Ascending aorta (tissue), 2 donors: ENCODE measurements around the gene CLCN7. TPM values are rescaled to one million over a fixed set of nuclear protein-coding genes. Genes with fewer than 3 reads are reported as not detected.

ENCODE experiments used
- DNase-seq, 2 donors: peaks; one replicate each; pipeline ENCODE4 v3.0.0-alpha.2; 2019; ENCODE audit warnings: low spot score in 2 of 2
- H3K27ac ChIP-seq, 2 donors: fragments of 200-600 bp; sonication (generic); one replicate each; pipeline ENCODE4 v1.5.1; 2016 to 2017; ENCODE audit warnings: mild to moderate bottlenecking in 1 of 2
- H3K27me3 ChIP-seq: fragments of 200-600 bp; sonication (generic); one replicate; pipeline ENCODE4 v1.5.1; 2017
- H3K36me3 ChIP-seq, 2 donors: fragments of 200-600 bp; sonication (generic); one replicate each; pipeline ENCODE4 v1.5.1; 2016
- H3K4me1 ChIP-seq, 2 donors: fragments of 200-600 bp; sonication (generic); one replicate each; pipeline ENCODE4 v1.5.1; 2016 to 2017; ENCODE audit warnings: mild to moderate bottlenecking in 1 of 2
- H3K4me3 ChIP-seq, 2 donors: fragments of 200-600 bp; sonication (generic); one replicate each; pipeline ENCODE4 v1.5.1; 2016 to 2017; ENCODE audit warnings: mild to moderate bottlenecking in 1 of 2
- H3K9me3 ChIP-seq, 2 donors: fragments of 200-600 bp; sonication (generic); one replicate each; pipeline ENCODE4 v1.5.1; 2016
- CTCF ChIP-seq, 3 experiments: fragments of 200-600 bp in 2 of 3; fragments of 450-650 bp in 1 of 3; sonication (generic) in 2 of 3; IDR thresholded peaks; one replicate each; pipeline ENCODE4 v1.5.1; 2016 to 2019; ENCODE audit warnings: antibody characterized with exemption in 3 of 3, mild to moderate bottlenecking in 1 of 3, moderate library complexity in 1 of 3
- intact Hi-C: fragments of 100-400 bp; cut with DNase I; formaldehyde crosslinking; loops from one replicate; pipeline ENCODE4 v1.15.1; 2023
- total RNA-seq: library from RNA; depleted of rRNA; stranded (reverse); fragments of >200 nt; gene quantifications from one replicate; pipeline ENCODE4 v1.1.0, GENCODE V29; 2016

The CLCN7 gene
- total RNA-seq, 1 donor from 2014 or later = 108 TPM

DNA sequence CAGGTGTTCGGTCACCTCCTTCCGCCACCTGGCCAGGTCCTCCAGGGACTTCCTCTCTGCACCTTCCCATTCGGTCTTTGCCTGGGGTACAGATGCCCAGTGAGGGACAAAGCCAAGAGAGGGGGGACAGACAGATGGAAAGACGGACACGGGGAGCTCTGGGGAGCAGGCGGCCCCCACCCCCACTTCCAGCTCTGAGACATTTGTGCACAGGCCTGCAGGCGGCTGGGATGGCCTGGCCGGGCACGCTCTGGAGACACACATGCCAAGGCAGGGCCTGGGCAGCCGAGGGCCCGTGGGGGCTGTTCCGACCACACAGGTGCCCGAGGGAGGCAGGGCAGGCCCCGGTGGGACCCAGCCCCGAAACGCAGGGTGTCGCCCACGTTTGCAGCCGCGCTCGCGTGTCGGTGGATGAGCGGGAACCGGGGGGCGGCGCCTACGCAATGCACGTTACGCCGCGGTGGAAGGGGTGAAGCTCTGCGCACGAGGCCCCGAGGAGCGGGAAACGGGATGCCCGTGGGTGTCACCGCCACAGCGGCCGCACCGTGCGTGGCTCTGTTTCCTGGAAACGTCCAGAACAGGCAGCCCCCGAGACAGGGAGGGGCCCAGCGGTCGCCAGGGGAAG, 38.0 kb downstream of the CLCN7 start:
- intact Hi-C loops = no loop called here
- Histone ChIP-seq H3K4me3 (no peak overlapping the region), H3K27me3 (no peaks in the 10 kb centered on the region), H3K27ac (no peak overlapping the region), H3K36me3 (no peaks in the 10 kb centered on the region), H3K4me1 (no peaks in the 10 kb centered on the region), H3K9me3 (no peaks in the 10 kb centered on the region)
- no peak for TF ChIP-seq CTCF (IDR thresholded peaks at IDR 0.05)
- no peak for DNase-seq

DNA sequence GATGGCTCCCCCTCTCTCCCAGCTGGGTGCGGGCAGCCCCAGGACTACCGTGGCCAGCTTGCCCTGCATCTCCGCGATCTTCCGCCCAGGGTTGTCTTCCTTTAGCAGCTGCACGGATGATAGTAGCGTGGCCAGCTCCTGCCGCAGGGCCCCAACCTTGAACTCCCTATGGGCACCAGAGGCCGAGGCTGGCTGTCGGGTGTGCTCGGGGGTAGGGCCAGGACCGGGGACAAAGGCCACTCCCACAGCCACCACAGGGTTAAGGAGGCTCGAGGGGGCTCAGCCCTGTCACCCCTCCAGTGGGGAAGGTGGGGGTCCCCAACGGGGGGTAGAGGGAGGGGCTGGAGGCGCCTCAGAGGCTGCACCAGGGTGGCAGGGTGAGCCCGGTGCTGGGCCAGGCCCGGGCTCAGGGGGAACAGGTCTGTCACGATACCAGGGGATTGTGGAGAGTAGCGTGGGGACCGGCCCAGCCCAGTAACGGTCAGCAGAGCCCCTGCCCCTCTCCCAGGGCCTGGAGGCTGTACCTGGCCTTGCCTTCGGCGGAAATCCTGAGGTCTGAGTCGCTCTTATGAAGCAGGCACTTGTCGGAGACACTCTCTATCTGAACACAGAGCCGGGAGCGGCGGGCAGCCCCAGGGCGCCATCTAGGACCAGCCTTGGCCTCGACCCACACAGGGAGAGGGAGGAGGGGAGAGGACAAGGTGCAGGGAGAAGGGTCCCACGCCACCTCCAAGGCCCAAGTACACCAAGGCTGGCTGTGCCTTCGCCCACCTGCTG, 38.7 kb downstream of the CLCN7 start:
- no peak overlapping the region for H3K27ac ChIP-seq
- intact Hi-C loops = no loop called here
- no peaks in the 10 kb centered on the region for H3K9me3 ChIP-seq
- no peak for TF ChIP-seq CTCF (IDR thresholded peaks at IDR 0.05)
- no peaks in the 10 kb centered on the region for H3K4me1 ChIP-seq
- H3K36me3 ChIP-seq = no peaks in the 10 kb centered on the region
- no peak for DNase-seq
- no peaks in the 10 kb centered on the region for H3K27me3 ChIP-seq
- H3K4me3 ChIP-seq = no peak overlapping the region

GRCh38 chr16:1434644-1435592, 39.9 kb downstream of the CLCN7 start:
- Histone ChIP-seq H3K4me3 (no peak overlapping the region), H3K27me3 (no peaks in the 10 kb centered on the region), H3K27ac (no peak overlapping the region), H3K36me3 (no peaks in the 10 kb centered on the region), H3K9me3 (no peaks in the 10 kb centered on the region), H3K4me1 (no peaks in the 10 kb centered on the region)
- no peak for DNase-seq
- TF ChIP-seq CTCF (IDR thresholded peaks at IDR 0.05) = no peak
- intact Hi-C loops = no loop called here

DNA sequence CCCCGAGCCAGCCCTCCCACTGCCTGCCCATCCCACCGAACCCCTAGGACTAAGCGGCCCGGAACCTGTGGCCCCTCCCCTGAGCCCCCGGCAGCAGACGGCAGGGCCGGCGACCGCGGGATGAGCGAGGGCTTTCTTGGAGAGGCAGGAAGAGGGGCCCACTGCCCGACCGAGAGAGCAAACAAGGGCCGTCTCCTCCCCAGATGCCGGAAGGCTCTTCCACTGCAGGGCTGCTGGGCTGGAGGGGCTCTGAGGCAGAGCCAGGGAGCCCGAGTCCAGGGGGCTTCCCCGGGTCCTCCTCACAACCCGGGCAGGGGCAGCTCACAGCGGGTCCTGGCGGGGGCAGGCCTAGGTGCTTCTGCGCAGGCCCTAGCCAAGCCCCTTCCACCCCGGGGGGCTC, 41.1 kb downstream of the CLCN7 start:
- intact Hi-C loops = no loop called here

DNA sequence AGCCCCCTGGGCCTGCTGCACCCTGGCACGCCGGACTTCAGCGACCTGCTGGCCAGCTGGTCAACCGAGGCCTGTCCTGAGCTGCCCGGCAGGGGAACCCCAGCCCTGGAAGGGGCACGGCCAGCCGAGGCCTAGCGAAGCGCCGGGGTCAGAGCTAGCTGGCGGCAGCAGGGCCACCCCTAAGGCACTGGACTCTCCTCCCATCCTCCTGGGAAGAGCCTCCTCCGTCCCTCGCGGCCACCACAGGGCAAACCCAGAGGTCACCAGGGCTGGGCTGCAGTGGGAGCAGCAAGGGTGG, 41.6 kb downstream of the CLCN7 start:
- DNase-seq = no peak
- Histone ChIP-seq H3K4me1 (no peaks in the 10 kb centered on the region), H3K4me3 (no peak overlapping the region), H3K27ac (no peak overlapping the region), H3K9me3 (no peaks in the 10 kb centered on the region), H3K36me3 (no peaks in the 10 kb centered on the region), H3K27me3 (no peaks in the 10 kb centered on the region)
- intact Hi-C loops = no loop called here
- no peak for TF ChIP-seq CTCF (IDR thresholded peaks at IDR 0.05)

More for the DNA sequence above, 41.1 kb downstream of the CLCN7 start:
- H3K27me3 ChIP-seq = no peaks in the 10 kb centered on the region
- H3K4me3 ChIP-seq = no peak overlapping the region
- H3K9me3 ChIP-seq = no peaks in the 10 kb centered on the region
- no peaks in the 10 kb centered on the region for H3K36me3 ChIP-seq
- no peak for TF ChIP-seq CTCF (IDR thresholded peaks at IDR 0.05)
- no peak for DNase-seq
- H3K4me1 ChIP-seq = no peaks in the 10 kb centered on the region
- H3K27ac ChIP-seq = no peak overlapping the region
